GM18511 (cell line): Measurements from ENCODE around the gene PLEKHA1.

Experiments used
- ATAC-seq: cut with Tn5 transposase; IDR thresholded peaks from one replicate; pipeline ENCODE4 v1.9.1; 2021; ENCODE audit warnings: mild to moderate bottlenecking, moderate library complexity; ENCODE audit not compliant: unreplicated experiment

The PLEKHA1 gene

GRCh38 chr10:122475591-122476332 lies 101.3 kb downstream of the PLEKHA1 start:
- no peak for ATAC-seq

DNA sequence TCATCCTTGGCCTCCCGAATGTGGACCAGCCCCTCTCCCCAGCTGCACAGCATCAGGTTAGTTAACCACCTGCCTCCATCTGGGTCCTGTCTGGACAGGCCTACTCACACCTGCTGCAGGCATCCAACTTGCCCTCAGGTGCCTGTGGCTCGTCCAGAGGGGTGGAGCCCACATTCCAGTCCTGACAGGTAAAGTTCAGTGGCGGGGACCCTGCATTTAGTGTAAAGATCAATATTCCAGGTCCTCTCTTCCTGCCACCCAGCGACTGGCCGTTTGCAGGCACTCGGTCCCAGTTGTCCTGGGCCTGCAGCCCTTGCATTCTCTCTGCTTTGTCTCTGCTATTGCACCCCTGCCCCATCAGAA lies 101.8 kb downstream of the PLEKHA1 start:
- no peak for ATAC-seq

DNA sequence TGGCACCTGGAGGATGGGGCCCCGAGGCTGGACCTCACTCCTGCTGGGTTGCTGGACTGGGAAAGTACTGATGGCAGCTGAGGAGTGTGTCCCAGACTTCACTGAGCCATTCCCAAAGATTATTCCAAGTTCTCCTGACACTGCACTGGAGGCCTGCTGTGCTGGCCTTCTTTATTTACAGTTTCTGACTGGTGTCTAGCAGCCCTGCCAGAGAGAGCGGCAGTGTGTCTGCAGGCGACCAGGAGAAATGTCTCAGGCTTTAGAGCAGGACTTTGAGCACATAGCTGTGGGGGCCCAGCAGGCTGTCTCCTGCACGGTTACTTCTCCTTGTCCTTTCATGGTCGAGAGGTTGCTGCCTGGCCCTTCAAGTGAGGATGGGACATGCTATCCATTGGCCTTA lies 102.9 kb downstream of the PLEKHA1 start:
- ATAC-seq = no peak

GRCh38 chr10:122478971-122479370 lies 104.5 kb downstream of the PLEKHA1 start:
- no peak for ATAC-seq

- ATAC-seq = no peak
These were observed 105.8 kb downstream of the PLEKHA1 start for GRCh38 chr10:122480146-122480833.

GRCh38 chr10:122481296-122482056 lies 107.0 kb downstream of the PLEKHA1 start:
- ATAC-seq = no peak
